Bone marrow (tissue), 2 donors: ENCODE results near the gene FANCD2.
"Not testable (repeated sequence)": the region's sequence is repeated elsewhere in the genome, so short reads cannot be mapped to it uniquely, and the experiment has no call there.

ENCODE experiments used
- DNase-seq, 2 donors: peaks; one replicate each; lab custom pipeline; 2025; lab: John Stamatoyannopoulos, UW

The FANCD2 gene

DNA sequence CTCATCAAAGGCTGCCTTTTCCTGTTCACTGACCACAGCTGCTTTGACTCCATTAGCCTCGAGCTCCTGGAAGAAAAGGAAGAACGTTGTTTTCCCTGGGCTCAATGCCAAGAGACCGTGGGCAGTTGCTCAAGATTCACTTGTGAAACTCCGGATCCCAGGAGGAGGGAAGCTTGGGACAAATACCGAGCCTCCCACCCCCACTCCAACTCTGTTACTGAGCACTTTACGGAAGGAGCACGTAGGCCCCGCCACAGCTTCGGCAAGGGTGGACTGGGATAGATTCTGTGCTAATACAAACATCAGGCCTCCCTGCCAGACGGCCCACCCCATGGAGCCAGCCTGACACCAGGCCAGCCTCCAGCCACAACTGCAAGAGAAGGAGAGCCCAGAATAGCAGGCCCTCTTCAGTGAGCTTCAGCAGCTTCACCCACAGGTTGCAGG is 10.8 kb upstream of the FANCD2 start:
- DNase-seq, result no peak

DNA sequence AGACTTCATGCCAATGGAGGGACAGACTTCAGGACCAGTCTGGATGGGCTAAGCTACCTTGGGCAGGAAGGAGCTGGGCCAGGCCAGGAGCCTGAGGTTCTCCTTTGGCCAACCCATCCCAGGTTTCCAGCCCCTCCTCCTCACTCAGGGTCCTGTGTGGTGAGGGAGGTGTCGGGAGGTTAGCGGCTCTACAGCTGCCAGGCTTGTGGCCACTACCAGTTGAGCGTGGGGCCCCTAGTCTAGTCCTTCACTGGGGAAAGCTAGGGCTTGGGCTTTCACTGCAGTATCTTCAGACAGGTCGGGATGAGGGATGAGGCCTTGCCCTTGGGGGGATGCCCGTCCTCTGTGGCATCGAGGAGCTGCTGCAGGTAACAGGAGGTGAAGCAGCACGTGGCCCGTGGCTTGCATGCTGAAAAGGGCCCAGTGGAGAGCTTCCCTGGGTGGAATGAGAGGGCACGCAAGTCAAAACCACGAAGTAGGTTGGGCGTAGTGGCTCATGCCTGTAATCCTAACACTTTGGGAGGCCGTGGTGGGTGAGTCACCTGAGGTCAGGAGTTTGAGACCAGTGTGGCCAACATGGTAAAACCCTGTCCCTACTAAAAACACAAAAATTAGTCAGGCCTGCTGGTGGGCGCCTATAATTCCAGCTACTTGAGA is 8.5 kb upstream of the FANCD2 start:
- DNase-seq, result no peak

DNA sequence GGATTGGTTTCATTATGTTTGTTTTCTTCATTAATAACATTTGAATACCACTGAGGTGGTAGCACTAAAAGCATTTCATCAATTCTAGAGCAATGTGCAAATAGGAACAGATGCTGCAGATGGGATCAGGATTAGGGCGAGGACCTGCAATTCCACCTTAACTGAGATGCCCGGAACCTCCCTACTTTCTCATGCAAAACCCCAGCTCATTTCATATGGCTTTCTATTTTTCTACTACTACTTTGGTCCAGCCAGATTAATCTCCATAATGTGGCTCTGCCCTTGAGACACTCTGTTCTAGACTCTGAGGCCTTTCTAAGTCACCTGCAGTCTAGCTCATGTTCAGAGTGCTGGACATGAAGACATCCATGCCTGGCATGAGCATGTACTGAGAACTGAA is 7.4 kb upstream of the FANCD2 start:
- not testable (repeated sequence) for DNase-seq

DNA sequence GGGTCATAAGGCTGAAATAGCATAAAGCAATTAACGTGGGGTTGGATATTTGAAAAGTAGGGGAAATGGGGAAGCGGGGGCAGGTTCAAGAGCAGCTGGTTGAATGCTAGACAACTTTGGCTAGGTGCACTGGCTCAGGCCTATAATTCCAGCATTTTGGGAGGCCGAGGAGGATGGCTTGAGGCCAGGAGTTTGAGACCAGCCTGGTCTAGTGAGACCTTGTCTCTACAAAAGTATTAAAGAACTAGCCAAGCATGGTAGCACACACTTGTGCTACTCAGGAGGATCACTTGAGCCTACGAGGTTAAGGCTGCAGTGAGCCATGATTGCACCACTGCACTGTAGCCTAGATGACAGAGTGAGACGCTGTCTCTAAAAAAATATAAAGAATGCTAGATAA is 6.9 kb upstream of the FANCD2 start:
- no peak for DNase-seq

DNA sequence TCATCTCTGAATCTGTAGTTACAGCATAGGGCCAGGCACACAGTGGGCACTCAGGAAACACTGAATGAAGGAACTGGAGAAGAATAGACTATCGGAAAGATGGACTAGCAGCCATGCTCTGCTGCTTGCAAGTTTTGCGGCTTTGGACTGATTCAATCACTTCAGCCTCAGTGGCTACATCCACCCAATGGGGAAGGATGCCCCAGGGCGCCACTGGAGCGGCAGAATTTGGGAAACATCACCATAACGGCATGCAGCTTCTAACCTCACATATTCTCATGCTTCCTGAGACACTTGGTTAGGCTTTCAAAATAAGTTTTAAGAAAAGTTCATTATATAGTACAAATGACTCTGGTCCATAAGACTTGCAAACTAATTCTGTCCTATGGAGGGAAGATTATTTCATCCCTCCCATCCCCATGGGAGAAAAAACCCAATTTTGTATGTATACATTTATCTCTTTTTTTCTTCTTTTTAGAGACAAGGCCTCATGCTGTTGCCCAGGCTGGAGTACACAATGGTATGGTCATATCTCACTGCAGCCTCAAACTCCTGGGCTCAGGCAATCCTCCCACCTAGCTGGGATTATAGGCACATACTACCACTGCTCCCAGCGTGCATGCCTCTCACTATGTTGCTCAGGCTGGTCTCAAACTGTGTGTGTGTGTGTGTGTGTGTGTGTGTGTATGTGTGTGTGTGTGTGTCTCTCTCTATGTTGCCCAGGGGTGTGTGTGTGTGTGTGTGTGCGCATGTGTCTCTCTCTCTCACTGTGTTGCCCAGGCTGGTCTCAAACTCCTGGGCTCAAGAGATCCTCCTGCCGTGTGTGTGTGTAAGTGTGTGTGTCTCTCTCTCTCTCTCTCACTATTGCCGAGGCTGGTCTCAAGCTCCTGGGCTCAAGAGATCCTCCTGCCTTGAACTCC is 4.1 kb upstream of the FANCD2 start:
- no peak for DNase-seq

DNA sequence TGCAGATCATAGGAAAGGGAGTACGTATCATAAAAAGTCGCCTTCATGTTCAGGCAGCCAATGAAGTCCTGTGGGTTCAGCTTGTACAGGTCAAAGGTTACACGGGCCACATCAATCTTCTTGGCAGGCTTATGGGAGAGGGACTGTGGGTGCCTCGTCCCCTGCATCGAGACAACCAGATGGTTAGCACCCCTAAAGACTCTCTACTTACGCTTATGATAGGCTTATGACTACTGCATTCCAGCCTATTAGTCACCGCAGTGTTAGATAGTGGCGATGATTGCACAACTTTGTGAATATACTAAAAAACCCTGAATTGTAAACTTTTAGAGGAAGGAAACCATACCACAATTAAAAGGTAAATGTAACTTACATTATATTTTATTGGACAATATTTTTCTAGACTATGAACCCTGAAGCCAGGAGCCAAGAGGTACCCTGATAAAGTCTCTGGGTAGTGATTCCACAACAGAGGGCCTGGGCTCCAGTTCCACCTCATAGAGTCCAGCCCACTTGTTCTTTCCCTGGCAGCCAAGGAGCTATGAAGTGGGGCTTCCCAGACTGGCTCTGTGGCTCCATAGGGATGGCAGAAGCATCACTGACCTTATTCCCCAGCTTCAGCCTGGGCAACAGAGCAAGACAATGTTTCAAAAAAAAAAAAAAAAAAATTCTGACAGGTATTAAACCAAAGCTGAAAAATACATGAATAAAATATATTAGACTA is 2.5 kb upstream of the FANCD2 start:
- peak in 1 of 2 donors; percentile 19 for DNase-seq

DNA sequence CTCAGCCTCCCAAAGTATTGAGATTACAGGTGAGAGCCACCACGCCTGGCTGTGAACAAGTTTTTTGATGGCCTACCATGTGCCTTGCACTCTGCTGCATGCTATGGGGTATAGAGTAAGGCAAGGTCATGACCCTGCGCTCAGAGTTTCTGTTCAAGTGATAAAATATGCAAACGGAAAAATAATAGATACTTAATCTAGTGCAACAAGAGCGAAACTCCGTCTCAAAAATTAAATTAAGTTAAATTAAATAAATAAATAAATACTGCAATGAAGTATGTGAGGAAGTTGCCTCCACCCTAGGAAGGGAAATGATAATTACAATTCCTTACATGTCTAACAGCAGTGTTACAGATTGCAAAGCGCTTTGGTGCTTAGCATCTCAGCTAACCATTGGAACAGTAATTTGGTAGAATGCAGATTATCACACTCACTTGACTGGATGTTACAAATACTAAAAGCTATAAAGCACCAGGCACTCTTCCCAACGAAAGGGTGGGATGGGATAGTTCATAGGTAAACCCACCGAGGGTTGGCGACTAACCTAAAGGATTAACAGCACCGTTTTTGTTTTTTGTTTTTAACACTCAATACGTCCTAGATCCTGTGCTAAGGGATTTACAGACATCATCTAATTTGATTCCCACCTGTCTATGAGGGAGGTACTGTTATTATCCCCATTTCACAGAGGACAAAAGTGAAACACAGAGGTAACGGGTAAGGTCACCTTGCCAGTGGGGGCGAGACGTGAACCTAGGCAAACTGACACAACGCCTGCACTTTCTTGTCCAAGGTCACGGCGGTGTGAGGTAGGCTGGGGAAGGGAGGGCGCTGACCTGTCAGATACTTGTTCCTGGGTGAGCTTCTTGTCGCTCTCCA is 793 bp upstream of the FANCD2 start:
- no peak for DNase-seq

DNA sequence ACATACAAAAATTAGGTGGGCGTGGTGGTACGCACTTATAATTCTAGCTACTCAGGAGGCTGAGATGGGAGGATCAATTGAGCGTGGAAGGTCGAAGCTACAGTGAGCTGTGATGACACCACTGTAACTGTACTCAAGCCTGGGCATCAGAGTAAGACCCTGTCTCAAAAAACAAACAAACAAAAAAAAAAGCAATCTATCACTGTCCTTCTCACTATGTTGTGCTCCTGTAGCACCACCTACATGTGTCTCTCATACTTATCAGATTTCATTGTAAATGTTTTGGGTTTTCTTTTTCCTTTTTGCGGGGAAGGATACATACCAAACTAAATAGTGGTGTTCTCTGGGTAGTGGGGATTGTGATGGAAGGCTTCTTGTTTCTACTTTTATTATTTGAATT is 14.8 kb downstream of the FANCD2 start:
- no peak for DNase-seq

DNA sequence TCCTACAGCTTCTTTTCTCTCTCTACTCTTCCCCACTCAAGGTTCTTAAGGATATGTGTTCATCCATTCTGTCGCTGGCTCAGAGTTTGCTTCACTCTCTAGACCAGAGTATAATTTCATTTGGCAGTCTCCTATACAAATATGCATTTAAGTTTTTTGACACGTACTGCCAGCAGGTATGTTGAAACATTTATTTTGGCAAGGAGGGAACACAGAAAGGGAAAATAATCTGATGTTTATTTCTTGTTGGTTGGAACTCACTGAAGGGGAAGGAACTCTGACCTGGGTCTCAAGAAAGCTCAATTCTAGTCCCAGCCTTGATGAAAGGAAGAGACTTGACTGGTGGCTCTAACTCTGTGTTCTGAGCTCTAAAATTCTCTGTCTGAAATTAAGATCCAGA is 21.6 kb downstream of the FANCD2 start:
- DNase-seq, result no peak

DNA sequence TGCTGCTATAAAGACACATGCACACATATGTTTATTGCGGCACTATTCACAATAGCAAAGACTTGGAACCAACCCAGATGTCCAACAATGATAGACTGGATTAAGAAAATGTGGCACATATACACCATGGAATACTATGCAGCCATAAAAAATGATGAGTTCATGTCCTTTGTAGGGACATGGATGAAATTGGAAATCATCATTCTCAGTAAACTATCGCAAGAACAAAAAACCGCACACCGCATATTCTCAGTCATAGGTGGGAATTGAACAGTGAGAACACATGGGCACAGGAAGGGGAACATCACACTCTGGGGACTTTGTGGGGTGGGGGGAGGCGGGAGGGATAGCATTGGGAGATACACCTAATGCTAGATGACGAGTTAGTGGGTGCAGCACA is 26.8 kb downstream of the FANCD2 start:
- DNase-seq, result not testable (repeated sequence)

DNA sequence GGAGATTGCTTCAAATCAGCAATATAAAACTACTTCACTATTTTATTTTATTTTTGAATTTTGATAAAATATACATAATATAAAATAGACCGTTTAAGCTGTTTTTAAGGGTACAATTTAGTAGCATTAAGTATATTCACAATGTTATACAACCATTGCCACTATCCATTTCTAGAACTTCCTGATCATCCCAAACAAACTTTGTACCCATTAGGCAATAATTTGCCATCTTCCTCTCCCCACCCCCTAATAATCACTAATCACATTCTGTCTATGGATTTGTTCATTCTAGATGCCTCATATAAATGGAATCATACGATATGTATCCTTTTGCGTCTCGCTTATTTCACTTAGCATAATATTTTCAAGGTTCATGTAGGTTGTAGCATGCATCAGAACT is 28.9 kb downstream of the FANCD2 start:
- no peak for DNase-seq

DNA sequence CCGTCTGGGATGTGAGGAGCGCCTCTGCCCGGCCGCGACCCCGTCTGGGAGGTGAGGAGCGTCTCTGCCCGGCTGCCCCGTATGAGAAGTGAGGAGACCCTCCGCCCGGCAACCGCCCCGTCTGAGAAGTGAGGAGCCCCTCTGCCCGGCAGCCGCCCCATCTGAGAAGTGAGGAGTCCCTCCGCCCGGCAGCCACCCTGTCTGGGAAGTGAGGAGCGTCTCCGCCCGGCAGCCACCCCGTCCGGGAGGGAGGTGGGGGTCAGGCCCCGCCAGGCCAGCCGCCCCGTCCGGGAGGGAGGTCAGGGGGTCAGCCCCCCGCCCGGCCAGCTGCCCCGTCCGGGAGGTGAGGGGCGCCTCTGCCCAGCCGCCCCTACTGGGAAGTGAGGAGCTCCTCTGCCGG is 43.8 kb downstream of the FANCD2 start:
- not testable (repeated sequence) for DNase-seq

DNA sequence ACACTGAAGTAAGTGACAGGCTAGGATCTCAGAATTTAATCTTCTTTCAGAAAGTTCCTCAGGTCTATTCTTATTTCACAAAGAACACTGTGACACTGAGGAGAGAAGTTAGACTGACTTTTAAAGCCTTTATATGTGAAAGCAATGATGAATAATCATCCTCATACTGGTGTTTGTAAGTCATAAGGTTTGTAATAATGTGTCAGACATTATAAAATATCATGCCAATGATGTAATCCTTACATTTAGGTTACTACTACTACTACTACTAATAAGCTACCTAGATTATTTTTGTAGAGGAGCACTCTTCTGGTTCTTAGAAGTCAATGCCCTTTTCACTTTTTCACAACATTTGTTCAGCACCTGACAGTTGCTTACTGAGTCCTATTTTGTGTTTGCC is 48.4 kb downstream of the FANCD2 start:
- no peak for DNase-seq

DNA sequence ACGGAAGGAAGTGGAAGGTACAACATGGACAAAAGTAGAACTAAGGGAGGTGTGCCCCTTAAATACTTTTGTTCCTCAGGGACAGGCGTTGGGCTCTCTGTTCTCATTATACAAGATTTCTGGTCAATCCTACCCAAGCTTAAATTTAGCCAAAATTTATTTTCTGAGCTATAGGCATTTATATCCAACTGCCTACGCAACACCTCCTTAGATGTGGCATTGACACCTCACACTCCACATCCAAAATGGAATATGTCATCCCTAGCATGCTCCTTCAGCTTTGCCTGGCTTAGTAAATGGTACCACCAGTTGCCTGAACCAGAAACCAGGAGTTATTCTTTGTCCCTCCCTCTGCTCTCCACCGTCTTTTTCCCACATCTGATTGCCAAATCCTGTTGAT is 55.6 kb downstream of the FANCD2 start:
- DNase-seq, result no peak

DNA sequence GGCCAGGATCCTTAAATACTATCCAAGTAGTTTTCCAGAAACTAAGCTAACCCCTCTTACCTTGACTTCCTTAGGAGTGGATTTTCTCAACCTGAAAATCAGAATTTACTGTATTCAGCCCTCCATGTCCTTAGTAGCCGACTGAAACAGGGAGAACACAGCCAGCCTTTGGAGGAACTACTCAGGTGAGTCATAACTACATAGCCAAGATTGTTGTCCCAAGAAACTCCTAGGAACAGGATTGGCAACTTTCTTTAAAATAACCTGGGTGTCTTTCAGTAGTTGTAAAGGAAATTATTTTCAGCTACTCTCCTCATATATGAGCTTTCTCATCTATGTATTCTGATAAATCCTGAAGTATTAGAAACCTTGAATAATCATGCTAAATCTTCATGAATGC is 59.5 kb downstream of the FANCD2 start:
- no peak for DNase-seq

DNA sequence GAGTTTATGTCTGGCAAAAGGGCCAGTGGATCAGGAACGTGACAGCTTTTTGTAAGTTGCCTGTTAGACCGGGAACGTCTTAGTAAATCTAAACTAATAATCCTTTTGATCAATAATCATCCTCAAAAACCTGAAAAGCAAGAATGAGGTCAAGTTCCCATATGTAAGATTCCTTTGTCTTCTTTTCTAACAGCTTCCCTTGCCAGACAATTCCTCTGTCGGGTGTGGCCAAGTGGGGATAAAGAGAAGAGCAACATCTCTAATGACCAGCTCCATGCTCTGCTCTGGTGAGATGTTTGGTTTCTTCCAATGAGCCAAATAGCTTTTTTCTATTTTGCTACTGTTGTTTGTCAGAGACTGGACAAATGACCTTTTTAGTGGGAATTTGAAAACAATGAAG is 62.0 kb downstream of the FANCD2 start:
- DNase-seq, result no peak

DNA sequence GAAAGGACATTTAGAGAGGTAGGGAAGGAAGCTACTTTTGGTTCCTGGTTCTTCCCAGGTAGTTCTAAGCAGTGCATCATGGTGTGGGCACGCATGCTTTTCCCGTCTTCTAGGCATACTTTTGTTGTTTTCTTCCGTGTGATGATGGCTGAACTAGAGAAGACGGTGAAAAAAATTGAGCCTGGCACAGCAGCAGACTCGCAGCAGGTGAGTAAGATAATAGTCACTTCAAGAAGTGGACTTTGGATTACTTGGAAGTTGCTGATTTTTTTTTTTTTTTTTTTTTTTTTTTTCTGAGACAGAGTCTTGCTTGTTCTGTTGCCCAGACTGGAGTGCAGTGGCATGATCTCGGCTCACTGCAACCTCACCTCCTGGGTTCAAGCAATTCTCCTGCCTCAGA is 63.9 kb downstream of the FANCD2 start:
- no peak for DNase-seq

DNA sequence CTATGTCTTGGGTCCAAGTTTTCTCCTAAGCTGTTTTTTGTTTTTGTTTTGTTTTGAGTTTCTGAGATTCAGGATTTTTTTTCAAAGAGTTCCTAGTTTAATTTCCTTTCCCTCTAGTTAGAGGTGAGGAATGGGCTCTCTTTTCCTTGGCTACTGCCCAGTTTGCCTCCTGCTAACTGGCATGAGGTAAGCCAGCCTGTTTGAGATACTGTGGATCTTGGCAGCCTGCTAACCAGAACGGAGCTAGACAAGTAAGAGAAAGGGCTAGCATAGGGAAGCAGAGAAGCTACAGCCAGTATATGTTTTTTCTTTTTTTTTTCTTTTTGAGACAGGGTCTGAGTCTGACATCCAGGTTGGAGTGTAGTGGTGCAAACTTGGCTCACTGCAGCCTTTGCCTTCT is 64.5 kb downstream of the FANCD2 start:
- not testable (repeated sequence) for DNase-seq

DNA sequence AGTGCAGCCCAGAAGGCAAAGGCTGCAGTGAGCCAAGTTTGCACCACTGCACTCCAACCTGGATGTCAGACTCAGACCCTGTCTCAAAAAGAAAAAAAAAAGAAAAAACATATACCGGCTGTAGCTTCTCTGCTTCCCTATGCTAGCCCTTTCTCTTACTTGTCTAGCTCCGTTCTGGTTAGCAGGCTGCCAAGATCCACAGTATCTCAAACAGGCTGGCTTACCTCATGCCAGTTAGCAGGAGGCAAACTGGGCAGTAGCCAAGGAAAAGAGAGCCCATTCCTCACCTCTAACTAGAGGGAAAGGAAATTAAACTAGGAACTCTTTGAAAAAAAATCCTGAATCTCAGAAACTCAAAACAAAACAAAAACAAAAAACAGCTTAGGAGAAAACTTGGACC is 65.2 kb downstream of the FANCD2 start:
- DNase-seq, result not testable (repeated sequence)

DNA sequence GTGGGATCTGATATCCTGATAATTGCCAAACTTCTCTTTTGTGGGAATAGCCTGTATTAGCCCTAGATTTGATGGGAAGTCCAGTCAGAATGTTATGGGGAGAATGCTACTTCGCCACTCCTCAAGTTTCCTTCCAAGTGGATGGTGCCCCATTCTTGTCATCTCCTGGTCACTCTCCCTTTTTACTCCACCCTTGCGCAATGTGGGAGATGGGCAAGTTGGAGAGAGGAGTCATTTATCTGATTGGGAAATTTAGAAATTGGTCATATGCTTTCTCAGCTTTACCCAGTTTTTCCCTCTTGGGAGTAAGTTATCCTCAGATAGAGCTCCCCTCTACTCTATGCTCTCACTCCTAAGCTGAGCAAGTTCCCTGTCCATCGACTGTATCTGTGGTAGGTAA is 67.4 kb downstream of the FANCD2 start:
- DNase-seq, result no peak

DNA sequence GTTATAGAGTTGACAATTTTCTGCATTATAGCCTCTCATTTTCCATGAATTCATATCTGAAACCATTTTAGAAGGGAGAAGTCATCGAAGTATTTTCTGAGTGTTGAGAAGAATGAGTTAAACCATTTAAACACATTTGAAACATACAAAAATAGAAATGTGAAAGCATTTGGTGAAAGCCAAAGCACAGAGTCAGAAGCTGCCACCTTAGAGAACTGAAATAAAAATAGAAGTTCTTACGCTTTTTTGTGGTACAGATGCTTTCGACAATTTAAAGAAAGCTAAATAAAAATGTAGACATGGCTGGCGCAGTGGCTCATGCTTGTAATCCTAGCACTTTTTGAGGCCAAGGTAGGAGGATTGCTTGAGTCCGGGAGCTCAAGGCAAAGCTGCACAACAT is 72.8 kb downstream of the FANCD2 start:
- DNase-seq, result no peak

DNA sequence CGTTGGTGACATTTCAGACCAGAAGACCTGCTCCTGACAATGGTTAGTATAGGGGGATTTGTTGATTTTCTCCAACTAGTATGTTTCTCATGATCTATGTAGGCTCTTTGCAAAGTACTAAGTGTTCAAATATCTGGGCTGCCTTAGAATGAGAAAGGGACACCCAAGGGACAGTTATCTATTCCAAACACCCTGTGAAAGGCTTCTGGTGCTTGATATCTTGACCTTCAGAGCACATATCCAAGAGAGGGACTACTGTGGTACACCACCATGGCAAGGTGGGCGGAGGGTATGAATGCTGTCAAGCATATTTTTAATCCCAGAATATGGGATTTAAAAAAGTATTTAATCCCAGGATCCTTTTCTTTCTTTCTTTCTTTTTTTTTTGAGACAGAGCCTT is 80.7 kb downstream of the FANCD2 start:
- DNase-seq, result no peak
